Activated naive CD4-positive, alpha-beta T cell treated with Interleukin-2 at 50 U/mL for 16 hours (primary cell): ENCODE data around the gene XPO5.
A peak's percentile ranks its signal among the peaks of the same experiment; 100 is the strongest.
"Not testable (repeated sequence)": the region's sequence is repeated elsewhere in the genome, so short reads cannot be mapped to it uniquely, and the experiment has no call there.

Experiments used
- DNase-seq: peaks from one replicate; pipeline ENCODE4 v3.0.0-alpha.2; 2020

Gene XPO5

GRCh38 chr6:43582911-43583310 lies 7.1 kb upstream of the XPO5 start:
- no peak for DNase-seq

DNA sequence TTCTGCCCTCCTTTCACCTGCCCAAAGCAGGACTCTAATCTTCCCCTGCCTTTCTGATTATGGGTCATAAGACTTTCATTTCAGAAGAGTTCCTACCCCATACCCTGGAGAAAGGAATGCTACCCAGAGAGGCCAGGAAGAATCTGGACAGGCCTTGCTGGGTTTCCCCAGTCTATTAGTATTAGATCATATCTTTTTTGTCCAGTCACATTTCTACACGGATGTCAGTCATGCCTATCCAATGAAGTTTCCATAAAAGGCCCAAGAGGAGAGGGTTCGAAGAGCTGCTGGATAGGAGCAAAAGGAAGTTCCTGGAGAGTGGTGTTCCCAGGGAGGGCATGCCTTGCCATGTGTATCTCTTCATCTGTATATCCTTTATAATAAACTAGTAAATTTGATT lies 3.3 kb upstream of the XPO5 start:
- no peak for DNase-seq

DNA sequence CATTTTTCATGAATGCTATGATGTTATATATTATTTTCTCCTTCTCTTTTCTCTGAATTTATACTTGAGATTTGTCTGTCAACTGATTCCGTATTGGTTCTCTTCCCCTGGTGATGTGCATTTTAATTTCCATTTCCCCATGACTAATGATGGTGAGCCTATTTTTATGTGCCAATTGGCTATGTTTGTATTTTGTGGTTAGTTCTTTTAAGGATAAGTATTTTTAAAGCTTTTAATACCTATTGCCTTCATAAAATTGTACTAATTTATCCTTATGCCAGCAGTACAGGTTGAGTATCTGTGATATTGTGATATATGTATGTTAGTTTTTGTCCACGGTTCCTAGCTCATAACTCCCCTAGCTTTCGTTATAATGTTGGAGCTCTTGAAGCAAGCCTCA lies 2.9 kb upstream of the XPO5 start:
- DNase-seq = no peak

DNA sequence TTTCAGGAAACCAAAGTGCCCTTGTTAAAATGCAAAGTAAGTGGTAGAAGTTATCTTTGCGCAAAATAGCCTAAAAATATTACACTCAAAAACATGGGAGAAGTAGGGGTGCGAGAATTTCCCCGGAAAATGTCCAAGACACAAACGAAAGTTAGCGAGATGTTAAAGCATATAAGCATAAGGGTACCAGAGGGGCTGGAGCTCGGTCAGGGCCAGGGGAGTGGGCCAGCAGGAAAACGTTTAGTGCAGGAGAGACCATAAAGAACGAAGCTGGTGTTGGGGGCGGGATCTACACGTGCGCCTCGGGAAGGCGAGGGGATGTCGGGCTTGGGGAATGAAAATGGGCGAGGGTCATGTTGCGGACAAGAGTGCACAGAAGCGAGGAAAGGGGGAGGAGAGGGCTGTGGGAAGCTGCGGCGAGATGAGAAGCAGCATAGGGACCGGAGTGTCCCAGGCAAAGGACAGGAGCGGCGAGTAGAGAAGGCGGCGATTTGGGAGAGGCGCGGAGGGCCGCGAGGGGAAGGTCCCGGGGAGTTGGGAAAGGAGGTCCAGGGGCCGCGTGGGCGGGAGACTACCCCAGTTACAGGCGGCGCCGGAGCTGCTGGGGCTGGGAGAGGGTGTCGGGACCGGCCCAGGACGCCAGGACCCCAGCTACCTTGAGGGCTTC lies 600 bp downstream of the XPO5 start:
- DNase-seq = no peak

DNA sequence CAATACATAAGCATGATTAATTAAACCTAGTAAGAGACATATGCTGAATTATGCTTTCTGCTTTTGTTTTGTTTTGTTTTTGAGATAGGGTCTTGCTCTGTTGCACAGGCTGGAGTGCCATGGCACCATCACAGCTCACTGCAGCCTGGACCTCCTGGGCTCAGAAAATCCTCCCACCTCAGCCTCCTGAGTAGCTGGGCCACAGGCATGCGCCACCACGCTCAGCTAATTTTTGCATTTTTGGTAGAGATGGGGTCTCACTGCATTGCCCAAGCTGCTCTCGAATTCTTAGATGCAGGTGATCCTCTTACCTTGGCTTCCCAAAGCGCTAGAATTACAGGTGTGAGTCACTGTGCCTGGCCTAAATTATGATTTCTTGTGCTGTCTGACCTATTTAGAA lies 3.8 kb downstream of the XPO5 start:
- DNase-seq = no peak

DNA sequence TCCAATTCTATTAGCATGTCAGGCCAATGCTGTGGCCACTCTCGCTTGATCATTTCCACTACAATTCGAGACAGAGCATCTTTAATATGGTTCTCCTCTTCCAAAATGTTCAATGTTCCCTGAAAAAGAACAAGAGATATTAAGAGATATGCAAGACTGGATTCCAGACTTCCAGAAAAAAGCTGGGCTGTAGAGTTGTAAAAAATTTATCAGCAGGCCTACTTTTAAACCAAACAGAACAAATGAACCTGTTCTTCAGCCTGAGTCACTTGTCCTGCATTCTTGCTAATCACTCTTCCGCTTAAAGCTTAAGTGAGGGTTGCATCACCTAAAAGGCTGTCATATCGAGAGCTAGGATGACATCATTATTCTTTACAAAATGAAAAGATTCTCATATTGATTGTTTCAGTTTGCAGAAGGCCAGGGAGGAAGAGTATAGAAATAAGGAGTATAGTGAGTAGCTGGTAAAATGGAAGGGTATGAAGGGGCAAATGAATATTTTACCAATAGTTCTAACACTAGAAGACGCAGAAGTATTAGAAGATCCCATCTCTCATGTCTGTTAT lies 4.9 kb downstream of the XPO5 start:
- DNase-seq = no peak

- no peak for DNase-seq
Measured at GRCh38 chr6:43559328-43559727, 16.5 kb downstream of the XPO5 start.

GRCh38 chr6:43557620-43558019 lies 18.2 kb downstream of the XPO5 start:
- DNase-seq = not testable (repeated sequence)

- no peak for DNase-seq
Measured at GRCh38 chr6:43547222-43547621, 28.6 kb downstream of the XPO5 start.

GRCh38 chr6:43544461-43544860 lies 31.4 kb downstream of the XPO5 start:
- DNase-seq = no peak

GRCh38 chr6:43541774-43542471 lies 33.9 kb downstream of the XPO5 start:
- DNase-seq = no peak

DNA sequence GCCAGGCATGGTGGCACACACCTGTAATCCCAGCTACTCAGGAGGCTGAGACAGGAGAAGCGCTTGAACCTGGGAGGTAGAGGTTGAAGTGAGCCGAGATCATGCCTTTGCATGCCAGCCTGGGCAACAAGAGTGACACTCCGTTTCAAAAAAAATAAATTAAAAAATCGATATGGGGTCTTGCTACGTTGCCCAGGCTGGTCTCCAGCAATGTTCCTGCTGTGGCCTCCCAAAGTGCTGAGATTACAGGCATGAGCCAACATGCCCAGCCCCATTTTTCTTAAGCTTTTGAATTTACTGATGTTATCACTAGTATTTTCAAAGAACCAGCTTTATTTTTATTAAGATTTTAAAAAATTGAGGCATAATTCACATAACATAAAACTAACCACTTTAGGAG lies 35.3 kb downstream of the XPO5 start:
- no peak for DNase-seq

- not testable (repeated sequence) for DNase-seq
Measured at GRCh38 chr6:43539409-43539808, 36.4 kb downstream of the XPO5 start.

DNA sequence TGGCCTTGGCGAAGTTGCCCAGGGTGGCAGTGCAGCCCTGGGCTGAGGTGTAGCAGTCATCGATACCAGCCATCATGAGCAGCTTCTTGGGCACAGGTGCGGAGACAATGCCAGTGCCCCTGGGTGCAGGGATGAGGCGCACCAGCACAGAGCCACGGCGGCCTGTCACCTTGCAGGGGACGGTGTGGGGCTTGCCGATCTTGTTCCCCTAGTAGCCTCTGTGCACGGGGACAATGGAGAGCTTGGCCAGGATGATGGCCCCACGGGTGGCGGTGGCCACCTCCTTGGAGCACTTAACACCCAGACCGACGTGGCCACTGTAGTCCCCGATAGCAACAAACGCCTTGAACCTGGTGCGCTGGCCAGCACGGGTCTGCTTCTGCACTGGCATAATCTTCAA lies 36.9 kb downstream of the XPO5 start:
- not testable (repeated sequence) for DNase-seq

DNA sequence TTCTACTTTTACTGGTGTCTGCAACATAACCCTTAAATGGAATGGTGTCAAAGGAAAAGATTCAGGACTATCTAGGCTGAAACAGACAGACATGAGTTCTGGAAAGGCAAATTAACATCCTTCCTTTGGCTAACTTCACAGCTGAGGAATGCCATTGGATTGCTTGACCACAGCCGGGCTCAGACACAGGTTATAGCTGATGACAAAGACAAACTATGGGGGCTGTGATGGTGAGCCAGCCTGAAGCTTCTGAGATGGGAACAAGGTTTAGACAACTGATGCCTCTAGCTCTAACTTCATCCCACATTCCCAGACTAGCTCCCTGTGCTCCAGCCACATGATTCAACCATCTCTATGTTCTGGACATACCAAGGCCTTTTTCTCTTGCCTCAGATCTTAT lies 43.6 kb downstream of the XPO5 start:
- no peak for DNase-seq

- DNase-seq = no peak
Measured at GRCh38 chr6:43524483-43524961, 51.3 kb downstream of the XPO5 start.

- DNase-seq = no peak
Measured at GRCh38 chr6:43523284-43523683, 52.6 kb downstream of the XPO5 start.

DNA sequence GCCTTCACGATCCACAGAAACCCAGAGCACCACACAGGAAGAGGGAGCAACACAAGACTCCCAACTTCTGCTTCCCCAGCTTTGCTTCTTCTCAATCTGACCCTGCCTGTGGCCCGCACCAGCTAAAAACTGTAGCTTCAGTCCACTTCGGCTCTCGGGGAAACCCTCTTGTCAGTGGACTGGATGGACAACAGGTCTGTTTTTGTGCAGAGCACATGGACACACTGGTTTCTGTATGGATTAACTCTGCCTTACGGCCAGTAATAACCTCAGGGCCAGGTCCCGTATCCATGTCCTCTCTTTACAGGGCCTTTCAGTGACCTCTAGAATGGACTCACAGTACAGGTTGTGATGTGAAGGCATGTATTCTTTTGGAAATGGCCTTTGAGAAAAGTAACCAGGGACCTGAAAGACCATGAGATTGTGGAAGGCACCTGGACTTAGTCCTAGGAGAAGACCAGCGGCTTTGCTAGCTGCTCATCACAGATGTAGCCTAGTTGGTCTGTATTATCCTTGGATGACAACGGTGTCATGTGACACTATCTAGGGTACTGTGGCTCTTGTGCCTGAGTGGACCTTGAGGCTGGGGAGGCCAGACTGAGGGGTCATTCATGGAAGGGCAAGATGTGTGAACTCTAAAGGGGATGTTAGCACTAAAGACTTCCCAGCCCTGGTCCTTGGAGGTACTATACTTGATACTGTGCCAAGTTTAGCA lies 53.1 kb downstream of the XPO5 start:
- no peak for DNase-seq

GRCh38 chr6:43521836-43522235 lies 54.0 kb downstream of the XPO5 start:
- no peak for DNase-seq

DNA sequence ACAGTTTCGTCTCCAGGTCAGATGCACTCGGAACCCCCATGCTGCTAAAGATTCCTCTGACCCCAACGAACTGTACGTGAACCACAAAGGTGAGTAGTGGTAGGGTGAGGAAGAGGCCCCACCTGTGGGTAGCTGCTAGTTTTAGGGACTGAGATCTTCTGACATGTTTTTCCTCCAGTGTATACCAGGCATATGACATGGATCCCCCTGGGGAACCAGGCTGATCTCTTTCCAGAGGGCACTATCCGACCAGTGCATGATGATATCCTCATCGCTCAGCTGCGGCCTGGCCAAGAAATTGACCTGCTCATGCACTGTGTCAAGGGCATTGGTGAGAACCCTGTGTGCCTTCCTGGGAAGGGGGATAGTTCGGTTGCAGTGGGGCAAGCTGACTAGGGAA lies 55.7 kb downstream of the XPO5 start:
- DNase-seq = no peak

GRCh38 chr6:43517505-43518357 lies 58.1 kb downstream of the XPO5 start:
- DNase-seq = no peak

DNA sequence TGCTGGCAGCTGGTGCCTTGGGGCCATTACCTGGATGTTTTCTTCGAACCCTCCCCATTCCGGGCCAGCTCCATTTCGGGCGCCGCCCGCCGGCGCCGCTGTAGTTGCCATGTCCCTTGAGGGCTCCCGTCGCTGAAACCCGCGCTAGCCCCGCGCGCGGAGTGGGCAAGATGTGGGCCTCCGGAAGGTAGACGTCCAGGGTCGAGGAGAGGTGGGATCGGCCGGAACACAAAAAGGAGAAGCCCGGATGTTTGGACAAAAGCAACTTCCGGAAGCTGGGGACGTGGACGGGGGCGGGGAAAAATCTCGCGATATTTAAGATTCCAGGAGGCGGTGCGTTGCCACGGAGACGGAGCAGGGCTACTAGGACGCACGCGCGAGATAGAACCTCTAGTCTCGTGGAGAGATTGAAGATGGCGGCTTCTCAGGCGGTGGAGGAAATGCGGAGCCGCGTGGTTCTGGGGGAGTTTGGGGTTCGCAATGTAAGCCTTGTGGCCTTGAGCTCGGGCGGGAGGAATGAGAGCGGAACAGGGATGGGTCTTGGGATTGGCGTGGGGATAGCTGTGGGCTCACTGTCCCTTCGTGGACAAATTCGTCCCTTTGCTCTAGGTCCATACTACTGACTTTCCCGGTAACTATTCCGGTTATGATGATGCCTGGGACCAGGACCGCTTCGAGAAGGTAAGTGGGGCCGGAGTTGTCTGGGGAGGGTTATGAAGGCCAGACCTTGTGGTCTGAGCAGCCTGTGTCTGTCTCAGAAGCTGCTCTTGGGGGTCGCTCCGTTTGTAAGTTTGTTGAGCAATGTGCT lies 58.9 kb downstream of the XPO5 start, which contains the start of the genes POLR1C and YIPF3:
POLR1C (plus strand) TSS at position 393 of the 808 bp plus-strand sequence; CDS start at position 414, 21 bp downstream.
YIPF3 (minus strand) TSS at position 230 of the 808 bp plus-strand sequence; CDS start at position 111, 119 bp downstream.
- peak; percentile 97 for DNase-seq
